HepG2 (cell line): ENCODE measurements around the gene IRF3. TPM values are rescaled to one million over a fixed set of nuclear protein-coding genes. Genes with fewer than 3 reads are reported as not detected.

Experiments
- ATM ChIP-seq: fragments of 450-650 bp; IDR thresholded peaks from 2 replicates; pipeline ENCODE4 v1.7.1; 2017; ENCODE audit warnings: mild to moderate bottlenecking, borderline replicate concordance
- BATF2 ChIP-seq: sonication (generic); formaldehyde crosslinking; IDR thresholded peaks from 2 replicates; pipeline ENCODE4 v1.8.0; 2022; ENCODE audit warnings: mild to moderate bottlenecking, missing genetic modification reagents, moderate library complexity
- DRAP1 ChIP-seq: IDR thresholded peaks from 2 replicates; pipeline ENCODE4 v1.6.1; 2016; ENCODE audit warnings: missing genetic modification reagents, missing compliant biosample characterization
- FOXO4 ChIP-seq: sonication (generic); formaldehyde crosslinking; conservative IDR thresholded peaks from 2 replicates; pipeline ENCODE4 v1.8.1; 2023; ENCODE audit warnings: missing genetic modification reagents
- HDAC1 ChIP-seq: sonication (generic); formaldehyde crosslinking; IDR thresholded peaks from 2 replicates; pipeline ENCODE4 v1.5.1; 2020; ENCODE audit warnings: mild to moderate bottlenecking, missing genetic modification reagents
- HDAC2 ChIP-seq: sonication (generic); formaldehyde crosslinking; IDR thresholded peaks from 2 replicates; pipeline ENCODE4 v1.4.0; 2020; ENCODE audit warnings: missing genetic modification reagents
- HOXA3 ChIP-seq: sonication (generic); formaldehyde crosslinking; IDR thresholded peaks from 2 replicates; pipeline ENCODE4 v1.5.0; 2020; ENCODE audit warnings: missing genetic modification reagents
- IRX3 ChIP-seq: sonication (generic); formaldehyde crosslinking; IDR thresholded peaks from 2 replicates; pipeline ENCODE4 v1.8.1; 2023; ENCODE audit warnings: mild to moderate bottlenecking, low read depth, missing genetic modification reagents, borderline replicate concordance
- MAZ ChIP-seq, 2 experiments: sonication (generic) in 1 of 2; formaldehyde crosslinking in 1 of 2; IDR thresholded peaks; 2 replicates each; pipeline versions ENCODE4 v1.5.0 to v1.6.1; 2012 to 2020; ENCODE audit warnings: low read depth in 2 of 2, mild to moderate bottlenecking in 2 of 2, borderline replicate concordance in 1 of 2, improper control_type of control experiment in 1 of 2, low read length in 1 of 2, missing genetic modification reagents in 1 of 2, moderate library complexity in 1 of 2
- NAIF1 ChIP-seq: sonication (generic); formaldehyde crosslinking; IDR thresholded peaks from 2 replicates; pipeline ENCODE4 v1.5.0; 2020; ENCODE audit warnings: mild to moderate bottlenecking, missing genetic modification reagents, borderline replicate concordance
- NR2F6 ChIP-seq, 2 experiments: IDR thresholded peaks; 2 replicates each; pipeline ENCODE4 v1.6.1; 2016; ENCODE audit warnings: antibody characterized with exemption in 1 of 2, mild to moderate bottlenecking in 1 of 2
- POGK ChIP-seq: sonication (generic); formaldehyde crosslinking; conservative IDR thresholded peaks from 2 replicates; pipeline ENCODE4 v1.8.0; 2022; ENCODE audit warnings: mild to moderate bottlenecking, moderate library complexity, missing genetic modification reagents
- SAFB2 ChIP-seq: sonication (generic); formaldehyde crosslinking; IDR thresholded peaks from 2 replicates; pipeline ENCODE4 v1.5.1; 2020; ENCODE audit warnings: missing genetic modification reagents, low read depth, mild to moderate bottlenecking, borderline replicate concordance
- SIN3A ChIP-seq: IDR thresholded peaks from 2 replicates; pipeline ENCODE4 v1.6.1; 2011; ENCODE audit warnings: low read depth, mild to moderate bottlenecking, control low read depth, low read length, borderline replicate concordance
- ZMAT5 ChIP-seq: sonication (generic); formaldehyde crosslinking; IDR thresholded peaks from 2 replicates; pipeline ENCODE4 v1.5.0; 2020; ENCODE audit warnings: mild to moderate bottlenecking, low read depth, missing genetic modification reagents, borderline replicate concordance
- ZNF253 ChIP-seq: sonication (generic); formaldehyde crosslinking; IDR thresholded peaks from 2 replicates; pipeline ENCODE4 v1.8.0; 2022; ENCODE audit warnings: mild to moderate bottlenecking, missing genetic modification reagents, borderline replicate concordance
- ZNF331 ChIP-seq: sonication (generic); formaldehyde crosslinking; IDR thresholded peaks from 2 replicates; pipeline ENCODE4 v1.4.0; 2020; ENCODE audit warnings: missing genetic modification reagents
- ZNF337 ChIP-seq: sonication (generic); formaldehyde crosslinking; IDR thresholded peaks from 2 replicates; pipeline ENCODE4 v1.5.1; 2020; ENCODE audit warnings: missing genetic modification reagents, low read depth, mild to moderate bottlenecking, borderline replicate concordance
- ZNF354B ChIP-seq: sonication (generic); formaldehyde crosslinking; IDR thresholded peaks from 2 replicates; pipeline ENCODE4 v1.8.0; 2022; ENCODE audit warnings: mild to moderate bottlenecking, missing genetic modification reagents
- ZNF414 ChIP-seq: sonication (generic); formaldehyde crosslinking; IDR thresholded peaks from 2 replicates; pipeline ENCODE4 v1.5.0; 2020; ENCODE audit warnings: missing genetic modification reagents
- ZNF451 ChIP-seq: sonication (generic); formaldehyde crosslinking; IDR thresholded peaks from 2 replicates; pipeline ENCODE4 v1.5.0; 2020; ENCODE audit warnings: mild to moderate bottlenecking, missing genetic modification reagents
- ZNF614 ChIP-seq: IDR thresholded peaks from 2 replicates; pipeline ENCODE4 v1.6.1; 2018; ENCODE audit warnings: missing biosample characterization, missing genetic modification reagents, inconsistent platforms, borderline replicate concordance
- ZNF776 ChIP-seq: sonication (generic); formaldehyde crosslinking; IDR thresholded peaks from 2 replicates; pipeline ENCODE4 v1.4.0; 2020; ENCODE audit warnings: mild to moderate bottlenecking, missing genetic modification reagents
- ZNF891 ChIP-seq: sonication (generic); formaldehyde crosslinking; IDR thresholded peaks from 2 replicates; pipeline ENCODE4 v1.5.0; 2020; ENCODE audit warnings: mild to moderate bottlenecking, missing genetic modification reagents
- polyA plus RNA-seq, 8 experiments: library from polyadenylated mRNA; depleted of rRNA in 3 of 8; stranded (reverse) in 7 of 8; unstranded in 1 of 8; fragments of >200 nt; fragmentation: Illumina TruSeq in 4 of 8; extraction: Trizol in 4 of 8; gene quantifications; 2 replicates each; pipeline versions ENCODE4 v1.2.1 to v1.2.3, GENCODE V29; 2011 to 2016; ENCODE audit warnings: low read depth in 4 of 8, missing spikeins in 1 of 8, mixed read lengths in 1 of 8; ENCODE audit not compliant: insufficient read depth in 1 of 8
- total RNA-seq, 5 experiments: library from RNA; depleted of rRNA; stranded (reverse); fragments of >200 nt; fragmentation: Illumina TruSeq; extraction: Trizol; gene quantifications; 2 replicates each; pipeline ENCODE4 v1.2.3, GENCODE V29; 2016; ENCODE audit warnings: low read depth in 1 of 5

The IRF3 gene
- total and polyA plus RNA-seq, 2 of the 13 experiments (the other 11 are each of a cell fraction or from before 2014, with no cell fraction given) = 61.9 to 65.5 TPM

GRCh38 chr19:49676136-49676783 is 10.6 kb upstream of the IRF3 start (continued):
- TF ChIP-seq FOXO4 (CRISPR knock-in tag) (no peak), MAZ (IDR thresholded peaks at IDR 0.05; ENCODE audit: borderline replicate concordance, low read depth, low read length) (peak; percentile 94), MAZ (CRISPR knock-in tag; IDR thresholded peaks at IDR 0.05; ENCODE audit: low read depth) (no peak), ZNF354B (CRISPR knock-in tag) (0 out of 2 replicates have a peak, but pooled peaks have one; percentile 38), HDAC2 (0 out of 2 replicates have a peak, but pooled peaks have one; percentile 49), HDAC1 (CRISPR knock-in tag) (no peak), ZNF337 (no peak), ZNF331 (CRISPR knock-in tag) (no peak), DRAP1 (peak; percentile 82), HOXA3 (CRISPR knock-in tag) (no peak), ZNF253 (no peak), BATF2 (CRISPR knock-in tag) (no peak), SIN3A (0 out of 2 replicates have a peak, but pooled peaks have one; percentile 31), ZMAT5 (CRISPR knock-in tag) (no peak), ZNF451 (CRISPR knock-in tag) (no peak), NAIF1 (CRISPR knock-in tag) (no peak), ZNF614 (no peak; the same call in 1 of the 2 replicates), NR2F6 (IDR thresholded peaks at IDR 0.05) (0 out of 2 replicates have a peak, but pooled peaks have one; percentile 8), NR2F6 (CRISPR knock-in tag; IDR thresholded peaks at IDR 0.05) (no peak), SAFB2 (CRISPR knock-in tag) (no peak), ZNF414 (CRISPR knock-in tag) (no peak), IRX3 (CRISPR knock-in tag) (no peak), ZNF776 (CRISPR knock-in tag) (no peak), POGK (CRISPR knock-in tag) (no peak), ATM (no peak), ZNF891 (CRISPR knock-in tag) (0 out of 2 replicates have a peak, but pooled peaks have one; percentile 33)
